Mesodermal cell (in vitro differentiated cells): ENCODE measurements around the gene NCF4.

Experiments
- H3K27ac ChIP-seq: 2 replicates; pipeline ENCODE4 v1.7.0; 2013; ENCODE audit warnings: mild to moderate bottlenecking, low read depth, low read length, moderate library complexity; ENCODE audit not compliant: severe bottlenecking
- H3K36me3 ChIP-seq: 2 replicates; pipeline ENCODE4 v1.7.1; 2013; ENCODE audit warnings: mild to moderate bottlenecking, low read length, moderate library complexity; ENCODE audit not compliant: control insufficient read depth, insufficient read depth
- H3K4me1 ChIP-seq: one replicate; pipeline ENCODE4 v1.7.1; 2013; ENCODE audit warnings: mild to moderate bottlenecking, low read length; ENCODE audit not compliant: insufficient read depth, control insufficient read depth, poor library complexity, severe bottlenecking
- H3K4me3 ChIP-seq: 2 replicates; pipeline ENCODE4 v1.7.0; 2013; ENCODE audit warnings: low read length, control low read depth, mild to moderate bottlenecking; ENCODE audit not compliant: insufficient read depth, poor library complexity, severe bottlenecking; ENCODE audit errors: extremely low read depth
- H3K9me3 ChIP-seq: 2 replicates; pipeline ENCODE4 v1.7.1; 2013; ENCODE audit warnings: mild to moderate bottlenecking, low read length, moderate library complexity; ENCODE audit not compliant: control insufficient read depth
- WGBS, 2 experiments: methylation state at CpG; one replicate each; pipeline ENCODE4 v1.1.5; 2013; ENCODE audit warnings: missing lambda C conversion rate in 2 of 2; ENCODE audit not compliant: insufficient coverage in 2 of 2; 5-methylcytosine and 5-hydroxymethylcytosine counted together

NCF4 gene

GRCh38 chr22:36923131-36923788, 62.5 kb downstream of the NCF4 start:
- no peaks in the 10 kb centered on the region for H3K36me3 ChIP-seq
- no peaks in the 10 kb centered on the region for H3K9me3 ChIP-seq
- no peak overlapping the region for H3K4me3 ChIP-seq
- peaks cover 13% of the 10 kb centered on the region for H3K4me1 ChIP-seq
- 85 to 94% methylated on average over 10 to 14 of the region's 21 CpGs for WGBS, 2 experiments
- no peak overlapping the region for H3K27ac ChIP-seq

- WGBS, 2 experiments: 87 to 91% methylated on average over 5 to 6 of the region's 8 CpGs
- Histone ChIP-seq H3K36me3 (no peaks in the 10 kb centered on the region), H3K4me1 (peaks cover 13% of the 10 kb centered on the region), H3K4me3 (no peak overlapping the region), H3K27ac (no peak overlapping the region), H3K9me3 (no peaks in the 10 kb centered on the region)
Observed at GRCh38 chr22:36924151-36924698, 63.4 kb downstream of the NCF4 start.

- WGBS, 2 experiments: 93 to 96% methylated on average over 14 to 19 of the region's 19 CpGs
- Histone ChIP-seq H3K4me3 (no peak overlapping the region), H3K4me1 (peaks cover 13% of the 10 kb centered on the region), H3K9me3 (no peaks in the 10 kb centered on the region), H3K27ac (no peak overlapping the region), H3K36me3 (no peaks in the 10 kb centered on the region)
Observed at GRCh38 chr22:36925388-36926290, 64.8 kb downstream of the NCF4 start.

- WGBS, 2 experiments: 86 to 100% methylated on average over 2 to 6 of the region's 6 CpGs
Observed at GRCh38 chr22:36926309-36926708, 65.5 kb downstream of the NCF4 start.

GRCh38 chr22:36926721-36927435, 66.1 kb downstream of the NCF4 start:
- peaks cover 9% of the 10 kb centered on the region for H3K4me1 ChIP-seq
- WGBS, 2 experiments: 91 to 92% methylated on average over 10 to 12 of the region's 14 CpGs
- H3K27ac ChIP-seq: no peak overlapping the region
- H3K9me3 ChIP-seq: no peaks in the 10 kb centered on the region
- H3K4me3 ChIP-seq: no peak overlapping the region
- H3K36me3 ChIP-seq: no peaks in the 10 kb centered on the region

More at GRCh38 chr22:36926309-36926708, 65.5 kb downstream of the NCF4 start:
- H3K9me3 ChIP-seq: no peaks in the 10 kb centered on the region
- no peak overlapping the region for H3K4me3 ChIP-seq
- H3K36me3 ChIP-seq: no peaks in the 10 kb centered on the region
- H3K27ac ChIP-seq: no peak overlapping the region
- H3K4me1 ChIP-seq: peaks cover 13% of the 10 kb centered on the region
